Transverse colon (tissue), 4 donors: ENCODE data around the gene MPND. TPM values are rescaled to one million over a fixed set of nuclear protein-coding genes. Genes with fewer than 3 reads are reported as not detected.
A peak's percentile ranks its signal among the peaks of the same experiment; 100 is the strongest.

Experiments used
- DNase-seq: peaks from one replicate; pipeline ENCODE4 v3.0.0-alpha.2; 2019
- H3K27ac ChIP-seq, 4 donors: fragments of 200-600 bp; sonication (generic); 2 replicates each; pipeline ENCODE4 v1.5.1; 2016 to 2018; ENCODE audit warnings: inconsistent platforms in 4 of 4
- H3K27me3 ChIP-seq: fragments of 200-600 bp; sonication (generic); 2 replicates; pipeline ENCODE4 v1.5.1; 2017; ENCODE audit warnings: inconsistent platforms
- H3K36me3 ChIP-seq, 4 donors: fragments of 200-600 bp; sonication (generic); 2 replicates each; pipeline ENCODE4 v1.5.1; 2017 to 2019; ENCODE audit warnings: inconsistent platforms in 4 of 4
- H3K4me1 ChIP-seq, 4 donors: fragments of 200-600 bp; sonication (generic); 2 replicates each; pipeline ENCODE4 v1.5.1; 2017 to 2020; ENCODE audit warnings: inconsistent platforms in 4 of 4
- H3K4me3 ChIP-seq, 4 donors: fragments of 200-600 bp; sonication (generic); 1 replicate in 1 of 4; 2 replicates in 3 of 4; pipeline versions ENCODE4 v1.5.1 to v1.6.1; 2017 to 2019; ENCODE audit warnings: inconsistent platforms in 4 of 4
- H3K9me3 ChIP-seq, 2 donors: fragments of 200-600 bp; sonication (generic); 2 replicates each; pipeline ENCODE4 v1.5.1; 2017 to 2019; ENCODE audit warnings: inconsistent platforms in 2 of 2
- CTCF ChIP-seq, 5 experiments: fragments of 200-600 bp in 3 of 5; fragments of 450-650 bp in 2 of 5; sonication (generic) in 3 of 5; IDR thresholded peaks; 1 replicate in 2 of 5; 2 replicates in 3 of 5; pipeline ENCODE4 v1.5.1; 2016 to 2017; ENCODE audit warnings: antibody characterized with exemption in 5 of 5, inconsistent platforms in 3 of 5, mild to moderate bottlenecking in 2 of 5, moderate library complexity in 1 of 5
- EP300 ChIP-seq: sonication (generic); formaldehyde crosslinking; IDR thresholded peaks from one replicate; pipeline ENCODE4 v1.6.1; 2017; ENCODE audit warnings: antibody characterized with exemption, low read depth
- POLR2A ChIP-seq: fragments of 450-650 bp; IDR thresholded peaks from one replicate; pipeline ENCODE4 v1.6.1; 2016; ENCODE audit warnings: antibody characterized with exemption, mild to moderate bottlenecking, moderate library complexity
- POLR2AphosphoS5 ChIP-seq, 3 donors: sonication (generic); formaldehyde crosslinking; IDR thresholded peaks; one replicate each; pipeline ENCODE4 v1.6.1; 2016; ENCODE audit warnings: antibody characterized with exemption in 3 of 3
- WGBS, 2 donors: methylation state at CpG; one replicate each; pipeline ENCODE4 v1.1.5; 2018; ENCODE audit warnings: low coverage in 1 of 2; 5-methylcytosine and 5-hydroxymethylcytosine counted together
- in situ Hi-C, 4 donors: fragments of 200-750 bp; cut with MboI; loops; one replicate each; pipeline versions ENCODE4 v1.15.0 to v1.15.1; 2017; ENCODE audit warnings: low sequenced_read_pairs in 3 of 4, low pct_ligation_motif_present in 1 of 4, low pct_unique_long_range_greater_than_20kb in 1 of 4
- intact Hi-C: fragments of 100-400 bp; cut with DNase I; formaldehyde crosslinking; loops from one replicate; pipeline ENCODE4 v1.15.1; 2023; ENCODE audit warnings: low total_unique reads
- total RNA-seq, 4 donors: library from RNA; depleted of rRNA; stranded (reverse); fragments of >200 nt; gene quantifications; one replicate each; pipeline ENCODE4 v1.1.0, GENCODE V29; 2016

Gene MPND
- total RNA-seq, 4 donors from 2014 or later: 16.5 to 96.5 (median 33.7) TPM

GRCh38 chr19:4320419-4320818 lies 22.9 kb upstream of the MPND start:
- 91 to 93% methylated on average over 2 of the region's 2 CpGs for WGBS, 2 donors
- intact Hi-C loops: no loop called here
- Histone ChIP-seq H3K4me1 (no peaks in the 10 kb centered on the region), H3K4me3 (no peak overlapping the region), H3K27me3 (no peaks in the 10 kb centered on the region), H3K27ac (no peak overlapping the region), H3K9me3 (no peaks in the 10 kb centered on the region), H3K36me3 (no peaks in the 10 kb centered on the region)
- in situ Hi-C loops: no loop called here
- no peak for DNase-seq
- no peak for TF ChIP-seq EP300

- peaks cover 5% of the 10 kb centered on the region for H3K27me3 ChIP-seq
- intact Hi-C loops: no loop called here
- no peaks in the 10 kb centered on the region for H3K9me3 ChIP-seq
- no peak overlapping the region for H3K27ac ChIP-seq
- H3K4me1 ChIP-seq: peaks cover 0 to 15% (median 3%) of the 10 kb centered on the region in 4 donors
- in situ Hi-C loops: no loop called here
- H3K36me3 ChIP-seq: no peaks in the 10 kb centered on the region
- no peak for DNase-seq
- 72% methylated on average over 36 of the region's 37 CpGs; no CpG with 5 or more reads in 1 of the 2 donors for WGBS, 2 donors
- no peak overlapping the region for H3K4me3 ChIP-seq
- TF ChIP-seq CTCF (IDR thresholded peaks at IDR 0.05): no peak
- no peak for TF ChIP-seq EP300
- TF ChIP-seq POLR2AphosphoS5 (IDR thresholded peaks at IDR 0.05): peak in 1 of 3 donors; percentile 15
- TF ChIP-seq POLR2A: peak; percentile 12
Observed at GRCh38 chr19:4322942-4323665, 20.3 kb upstream of the MPND start.

GRCh38 chr19:4323692-4324091 lies 19.7 kb upstream of the MPND start:
- no peak overlapping the region for H3K27ac ChIP-seq
- no peak for TF ChIP-seq EP300
- no peak for TF ChIP-seq CTCF (IDR thresholded peaks at IDR 0.05)
- no peak for TF ChIP-seq POLR2A
- TF ChIP-seq POLR2AphosphoS5 (IDR thresholded peaks at IDR 0.05): no peak
- no peaks in the 10 kb centered on the region for H3K9me3 ChIP-seq
- DNase-seq: no peak
- peaks cover 2 to 17% (median 5%) of the 10 kb centered on the region in 4 donors for H3K4me1 ChIP-seq
- H3K27me3 ChIP-seq: peaks cover 5% of the 10 kb centered on the region
- in situ Hi-C loops (no loop called here), intact Hi-C loops (no loop called here)
- WGBS, 2 donors: 91% methylated on average over 9 of the region's 9 CpGs; no CpG with 5 or more reads in 1 of the 2 donors
- H3K4me3 ChIP-seq: no peak overlapping the region
- no peaks in the 10 kb centered on the region for H3K36me3 ChIP-seq

GRCh38 chr19:4324228-4324627 lies 19.1 kb upstream of the MPND start:
- TF ChIP-seq POLR2A (no peak), EP300 (no peak), CTCF (IDR thresholded peaks at IDR 0.05) (no peak), POLR2AphosphoS5 (IDR thresholded peaks at IDR 0.05) (no peak)
- Histone ChIP-seq H3K27ac (no peak overlapping the region), H3K9me3 (no peaks in the 10 kb centered on the region), H3K4me1 (peaks cover 4 to 21% (median 6%) of the 10 kb centered on the region in 4 donors), H3K27me3 (peaks cover 5% of the 10 kb centered on the region), H3K4me3 (no peak overlapping the region), H3K36me3 (no peaks in the 10 kb centered on the region)
- 84% methylated on average over 12 of the region's 12 CpGs; no CpG with 5 or more reads in 1 of the 2 donors for WGBS, 2 donors
- no peak for DNase-seq
- in situ Hi-C loops: no loop called here
- intact Hi-C loops: no loop called here
